LNCAP (cell line): ENCODE results near the gene ESPNL.

Experiments
- CTCF ChIP-seq: fragments of 450-650 bp; IDR thresholded peaks from 2 replicates; pipeline ENCODE4 v1.5.1; 2017; ENCODE audit warnings: mild to moderate bottlenecking

Gene ESPNL

GRCh38 chr2:238119756-238120462 is 19.8 kb downstream of the ESPNL start:
- TF ChIP-seq CTCF, result no peak

GRCh38 chr2:238120463-238121298 is 20.5 kb downstream of the ESPNL start:
- TF ChIP-seq CTCF, result no peak

GRCh38 chr2:238121511-238122286 is 21.6 kb downstream of the ESPNL start:
- no peak for TF ChIP-seq CTCF

- no peak for TF ChIP-seq CTCF
Measured at GRCh38 chr2:238122287-238123217, 22.4 kb downstream of the ESPNL start.

GRCh38 chr2:238123218-238123971 is 23.3 kb downstream of the ESPNL start:
- no peak for TF ChIP-seq CTCF

GRCh38 chr2:238123991-238124470 is 23.9 kb downstream of the ESPNL start:
- no peak for TF ChIP-seq CTCF
